GM19035 (cell line): ENCODE results near the gene RASSF7.
"Not testable (repeated sequence)": the region's sequence is repeated elsewhere in the genome, so short reads cannot be mapped to it uniquely, and the experiment has no call there.

Experiments
- ATAC-seq: cut with Tn5 transposase; IDR thresholded peaks from one replicate; pipeline ENCODE4 v1.9.1; 2021; ENCODE audit not compliant: unreplicated experiment

The RASSF7 gene

GRCh38 chr11:560305-561147, at the start of gene RASSF7, which contains the start of gene LMNTD2:
TSS of gene RASSF7 (plus strand) at chr11:560970. CDS start at chr11:561769, 799 bp downstream.
TSS of gene LMNTD2 (minus strand) at chr11:560738. CDS start at chr11:560716, 22 bp downstream.
- peak; percentile 78 for ATAC-seq

GRCh38 chr11:512761-513595, 47.8 kb upstream of the RASSF7 start:
- ATAC-seq = no peak

GRCh38 chr11:514606-515005, 46.2 kb upstream of the RASSF7 start:
- no peak for ATAC-seq

GRCh38 chr11:515131-515530, 45.6 kb upstream of the RASSF7 start:
- ATAC-seq = no peak

GRCh38 chr11:516400-516799, 44.4 kb upstream of the RASSF7 start:
- ATAC-seq = no peak

- ATAC-seq = not testable (repeated sequence)
Observed at GRCh38 chr11:516918-517685, 43.7 kb upstream of the RASSF7 start.

- peak; percentile 88 for ATAC-seq
Observed at GRCh38 chr11:518463-519202, 42.1 kb upstream of the RASSF7 start.

- no peak for ATAC-seq
Observed at GRCh38 chr11:520428-521176, 40.2 kb upstream of the RASSF7 start.

- ATAC-seq = no peak
Observed at GRCh38 chr11:521177-521688, 39.5 kb upstream of the RASSF7 start.

- ATAC-seq = no peak
Observed at GRCh38 chr11:526192-526591, 34.6 kb upstream of the RASSF7 start.

- ATAC-seq = no peak
Observed at GRCh38 chr11:528166-528814, 32.5 kb upstream of the RASSF7 start.

- ATAC-seq = no peak
Observed at GRCh38 chr11:528815-529727, 31.7 kb upstream of the RASSF7 start.

GRCh38 chr11:529728-530411, 30.9 kb upstream of the RASSF7 start:
- ATAC-seq = no peak

- no peak for ATAC-seq
Observed at GRCh38 chr11:530960-531831, 29.6 kb upstream of the RASSF7 start.

- ATAC-seq = no peak
Observed at GRCh38 chr11:531919-532526, 28.7 kb upstream of the RASSF7 start.

GRCh38 chr11:532527-532985, 28.2 kb upstream of the RASSF7 start:
- no peak for ATAC-seq
